GM12875 (cell line): Measurements from ENCODE around the gene ZNF385D.

Source experiments
- H3K4me3 ChIP-seq: one replicate; pipeline ENCODE4 v1.5.1; 2011; ENCODE audit warnings: low read depth, low read length, control low read depth
- CTCF ChIP-seq: IDR thresholded peaks from 2 replicates; pipeline ENCODE4 v1.5.1; 2011; ENCODE audit warnings: low read depth, mild to moderate bottlenecking, control low read depth, inconsistent platforms, low read length, moderate library complexity, borderline replicate concordance; ENCODE audit not compliant: insufficient read depth

ZNF385D gene

GRCh38 chr3:21425715-21426114, 325.3 kb downstream of the ZNF385D start:
- H3K4me3 ChIP-seq = no peak overlapping the region
- TF ChIP-seq CTCF = no peak

DNA sequence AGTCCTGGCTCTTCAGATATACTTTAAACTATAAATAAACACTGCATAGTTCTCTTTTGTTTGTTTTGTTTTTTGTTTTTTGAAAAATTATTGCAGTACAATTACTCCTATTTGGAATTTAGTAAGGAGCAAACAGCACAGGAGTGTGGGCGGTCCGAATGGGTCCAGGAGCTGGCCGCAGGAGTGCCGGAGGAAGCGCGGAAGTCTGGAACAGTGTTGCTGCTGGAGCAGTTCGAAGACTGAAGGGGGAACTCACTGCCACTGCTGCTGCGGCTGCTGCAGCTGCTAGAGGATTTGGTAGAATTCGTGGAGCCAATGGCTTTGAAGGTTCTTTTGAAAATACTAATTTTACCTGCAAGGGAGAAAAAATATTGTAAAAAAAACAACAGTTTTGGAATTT, 329.9 kb downstream of the ZNF385D start:
- no peak for TF ChIP-seq CTCF
- H3K4me3 ChIP-seq = no peak overlapping the region

GRCh38 chr3:21417991-21418390, 333.0 kb downstream of the ZNF385D start:
- no peak for TF ChIP-seq CTCF
- H3K4me3 ChIP-seq = no peak overlapping the region

- TF ChIP-seq CTCF = no peak
- H3K4me3 ChIP-seq = no peak overlapping the region
These were observed 336.5 kb downstream of the ZNF385D start for GRCh38 chr3:21414506-21414905.

DNA sequence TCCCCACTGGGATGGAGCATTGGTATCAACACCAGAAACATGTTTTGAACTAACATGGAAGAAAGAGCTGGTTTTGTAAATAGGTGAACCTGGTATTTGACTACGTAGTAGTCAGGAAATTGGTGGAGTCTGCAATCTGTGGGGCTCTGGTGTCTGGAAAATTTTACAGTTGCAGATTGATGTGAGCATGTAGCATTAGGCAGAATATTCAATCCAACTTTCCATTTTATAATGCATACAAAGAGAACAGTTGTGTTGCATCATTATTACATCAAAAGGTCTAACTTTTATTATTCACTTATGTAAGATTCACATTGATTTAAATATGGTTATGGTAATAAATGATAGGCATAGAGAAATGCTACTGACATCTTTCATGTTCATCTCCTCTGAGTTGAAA, 340.0 kb downstream of the ZNF385D start:
- H3K4me3 ChIP-seq = no peak overlapping the region
- TF ChIP-seq CTCF = no peak

- no peak for TF ChIP-seq CTCF
These were observed 341.6 kb downstream of the ZNF385D start for GRCh38 chr3:21409401-21409800.

DNA sequence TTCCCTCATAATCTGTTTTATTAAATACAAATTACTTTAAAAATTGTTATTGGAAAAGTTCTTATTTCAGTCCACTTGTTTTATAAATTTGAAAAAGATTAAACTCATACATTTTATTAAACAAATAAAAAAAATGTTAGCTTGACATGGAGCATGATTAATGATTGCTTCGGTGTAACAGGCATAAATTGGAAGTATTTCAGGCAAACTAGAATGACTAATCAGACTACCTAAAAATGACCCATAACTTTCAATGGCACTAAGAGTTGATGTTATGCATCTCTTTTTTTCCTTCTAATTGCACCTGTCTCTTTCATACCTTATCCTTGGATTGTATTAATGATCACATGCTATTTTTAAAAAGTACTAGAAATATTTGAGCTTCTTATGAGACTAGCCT, 343.3 kb downstream of the ZNF385D start:
- no peak for TF ChIP-seq CTCF
- H3K4me3 ChIP-seq = no peak overlapping the region

More at GRCh38 chr3:21409401-21409800, 341.6 kb downstream of the ZNF385D start:
- H3K4me3 ChIP-seq = no peak overlapping the region
